ENCODE results near the gene TBC1D12.

GRCh38 chr10:94578790-94579189 is 176.4 kb downstream of the TBC1D12 start:
- TF ChIP-seq CTCF (IDR thresholded peaks at IDR 0.05) (no peak), POLR2A (IDR thresholded peaks at IDR 0.05) (no peak), POLR2AphosphoS5 (IDR thresholded peaks at IDR 0.05; ENCODE audit: insufficient read depth in 1 of 2, low read depth in 1 of 2) (no peak)

All from vagina (tissue), 2 donors.